Kidney tubule cell (primary cell): ENCODE results near the gene NEUROD2.

ENCODE experiments used
- DNase-seq: peaks from one replicate; pipeline ENCODE4 v3.0.0-alpha.2; 2018; ENCODE audit warnings: low spot score

Gene NEUROD2

DNA sequence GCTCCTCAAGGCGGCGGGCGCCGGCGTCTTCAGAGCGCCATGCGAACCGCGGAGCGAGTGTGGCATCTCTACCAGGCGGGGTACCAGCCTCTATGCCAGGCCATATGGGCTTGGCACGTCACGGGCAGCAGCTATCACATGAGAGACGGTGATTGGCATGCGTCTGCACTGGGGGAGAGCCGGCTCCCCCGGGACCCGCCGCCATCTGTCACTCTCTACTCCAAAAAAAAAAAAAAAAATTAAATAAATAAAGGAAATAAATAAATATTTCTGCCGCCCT lies at the start of gene NEUROD2:
Gene NEUROD2, minus strand, starts transcription at position 70 of the 280 bp plus-strand sequence. CDS start 1,321 bp downstream, outside the sequence.
- DNase-seq = no peak

DNA sequence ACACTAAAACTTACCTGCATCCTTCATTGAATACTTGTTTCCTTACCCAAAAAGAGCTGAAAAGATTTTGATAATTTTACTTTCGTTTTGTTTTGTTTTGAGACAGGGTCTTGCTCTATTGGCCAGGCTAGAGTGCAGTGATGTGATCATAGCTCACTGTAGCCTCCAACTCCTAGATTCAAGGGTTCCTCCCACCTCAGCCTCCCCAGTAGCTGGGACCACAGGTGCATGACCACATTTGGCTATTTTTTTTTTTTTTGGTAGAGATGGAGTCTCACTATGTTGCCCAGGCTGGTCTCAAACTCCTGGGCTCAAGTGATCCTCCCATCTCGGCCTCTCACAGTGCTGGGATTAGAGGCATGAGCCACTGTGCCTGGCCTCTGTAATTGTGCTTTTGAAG lies 47.4 kb upstream of the NEUROD2 start:
- no peak for DNase-seq

DNA sequence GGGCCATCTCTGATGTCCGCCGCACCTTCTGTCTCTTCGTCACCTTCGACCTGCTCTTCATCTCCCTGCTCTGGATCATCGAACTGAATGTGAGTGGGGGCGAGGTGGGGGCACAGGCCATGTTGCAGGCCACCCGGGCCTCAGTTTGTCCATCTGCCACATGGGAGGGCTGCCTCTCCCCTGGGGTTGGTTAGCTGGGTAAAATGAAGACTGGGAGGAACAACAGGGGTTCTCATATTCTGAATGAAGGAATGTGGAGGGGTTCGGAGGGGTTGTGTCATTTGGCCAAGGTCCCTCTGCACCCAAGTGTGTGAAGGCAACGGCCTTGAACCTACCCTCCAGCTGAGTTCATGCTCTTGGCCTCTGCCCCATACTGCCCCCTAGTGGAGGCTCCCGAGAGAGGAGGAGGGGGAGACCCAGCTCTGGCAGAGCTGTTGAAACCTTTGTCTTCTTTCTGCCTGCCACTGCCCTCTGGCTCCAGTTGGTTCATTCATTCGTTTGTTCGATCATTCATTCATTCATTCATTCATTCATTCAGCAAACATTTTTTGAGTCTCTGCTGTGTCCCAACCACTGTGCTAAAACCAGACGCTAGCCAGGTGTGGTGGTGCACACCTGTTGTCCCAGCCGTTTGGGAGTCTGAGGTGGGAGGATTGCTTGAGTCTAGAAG lies 46.1 kb upstream of the NEUROD2 start:
- DNase-seq = peak; percentile 53

DNA sequence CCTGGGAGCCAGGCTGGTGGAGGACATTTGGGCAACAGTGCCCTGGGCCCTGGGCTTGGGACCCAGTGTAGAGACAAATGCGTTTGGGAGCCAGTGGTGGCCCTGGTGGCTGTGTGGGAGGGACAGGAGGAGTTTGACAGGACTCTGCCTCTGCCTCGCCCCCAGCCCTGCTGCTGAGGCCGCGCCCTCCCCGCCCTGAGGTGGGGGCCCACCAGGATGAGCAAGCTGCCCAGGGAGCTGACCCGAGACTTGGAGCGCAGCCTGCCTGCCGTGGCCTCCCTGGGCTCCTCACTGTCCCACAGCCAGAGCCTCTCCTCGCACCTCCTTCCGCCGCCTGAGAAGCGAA lies 45.6 kb upstream of the NEUROD2 start:
- no peak for DNase-seq

DNA sequence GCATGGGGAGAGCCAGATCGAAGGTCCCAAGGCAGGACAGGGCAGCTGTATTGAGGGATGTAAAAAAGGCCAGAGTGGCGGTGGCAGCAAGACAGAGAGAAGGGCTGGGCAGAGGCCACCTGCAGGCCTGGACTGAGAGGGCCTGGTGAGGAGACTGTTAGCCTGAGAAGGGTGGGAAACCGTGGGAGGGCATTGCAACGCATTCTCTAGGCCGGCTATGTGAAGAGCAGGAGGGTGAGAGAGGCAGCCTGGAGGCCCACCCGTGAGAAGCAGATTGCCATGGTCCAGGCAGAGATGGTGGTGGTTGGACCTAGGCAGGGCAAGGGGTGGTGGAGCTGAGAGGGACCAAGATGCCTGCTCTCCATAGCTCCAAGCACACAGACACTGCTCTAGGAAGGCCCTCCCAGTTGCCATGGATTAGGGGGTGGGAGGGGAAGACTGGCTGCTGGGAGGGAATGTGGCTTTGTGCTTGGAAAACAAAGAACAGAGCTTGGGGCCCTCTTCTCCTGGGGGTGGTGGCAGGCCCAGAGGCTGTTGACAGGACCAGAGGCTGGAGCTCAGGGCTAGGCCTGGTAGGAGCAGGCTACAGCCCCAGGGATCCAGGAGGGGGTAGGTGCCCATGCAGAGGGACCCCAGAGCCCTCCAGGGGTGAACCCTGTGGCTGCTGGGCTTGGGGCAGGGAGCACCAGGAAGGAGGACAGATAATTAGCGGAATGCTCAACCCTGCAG lies 45.0 kb upstream of the NEUROD2 start:
- DNase-seq = no peak

DNA sequence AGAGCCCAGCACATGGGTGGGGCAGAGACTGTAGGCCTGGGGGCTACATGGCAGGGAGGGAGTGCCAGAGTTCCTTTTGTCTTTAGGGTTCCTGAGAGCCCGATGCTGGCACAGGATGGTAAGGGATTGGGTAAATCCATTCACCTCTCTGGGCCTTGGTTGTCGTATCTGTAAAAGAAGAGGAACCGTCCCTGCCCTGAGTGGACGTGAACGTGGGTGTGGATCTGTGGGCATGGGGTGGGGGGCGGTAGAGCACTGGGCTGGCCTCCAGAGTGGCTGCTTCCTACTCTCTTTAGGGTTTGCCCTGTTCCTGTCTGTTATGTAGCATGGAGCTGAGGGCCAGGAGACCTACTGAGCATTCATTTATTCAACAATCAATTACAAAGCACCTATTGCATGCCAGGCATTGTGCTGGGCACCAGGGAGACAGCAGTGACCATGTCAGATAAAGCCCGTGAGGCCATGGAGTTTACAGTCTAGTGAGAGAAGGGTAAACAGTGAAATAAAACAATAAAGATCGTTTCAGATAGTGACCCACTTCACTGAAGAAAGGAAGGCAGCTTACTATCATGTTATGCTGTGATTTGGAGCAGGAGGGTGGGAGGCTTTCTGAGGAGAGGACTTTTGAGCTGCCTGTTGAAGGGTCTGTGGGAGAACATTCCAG lies 44.3 kb upstream of the NEUROD2 start:
- DNase-seq = no peak

DNA sequence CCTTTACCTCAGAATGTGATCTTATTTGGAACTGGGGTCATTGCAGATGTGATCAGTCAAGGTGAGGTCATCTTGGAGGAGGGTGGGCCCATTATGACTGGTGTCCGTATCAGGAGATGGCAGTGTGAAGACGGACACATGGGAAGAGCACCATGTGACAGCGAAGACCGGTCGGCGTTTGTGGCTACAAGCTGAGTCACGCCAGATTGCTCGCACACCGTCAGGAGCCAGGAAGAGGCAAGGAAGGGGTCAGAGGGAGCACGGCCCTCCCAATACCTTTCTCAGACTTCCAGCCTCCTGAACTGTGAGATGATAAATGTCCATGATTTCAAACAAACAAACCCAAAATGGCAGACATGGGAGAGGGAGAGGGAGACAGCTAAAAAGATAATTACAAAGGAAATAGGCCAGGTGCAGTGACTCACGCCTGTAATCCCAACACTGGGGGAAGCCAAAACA lies 42.4 kb upstream of the NEUROD2 start:
- no peak for DNase-seq

DNA sequence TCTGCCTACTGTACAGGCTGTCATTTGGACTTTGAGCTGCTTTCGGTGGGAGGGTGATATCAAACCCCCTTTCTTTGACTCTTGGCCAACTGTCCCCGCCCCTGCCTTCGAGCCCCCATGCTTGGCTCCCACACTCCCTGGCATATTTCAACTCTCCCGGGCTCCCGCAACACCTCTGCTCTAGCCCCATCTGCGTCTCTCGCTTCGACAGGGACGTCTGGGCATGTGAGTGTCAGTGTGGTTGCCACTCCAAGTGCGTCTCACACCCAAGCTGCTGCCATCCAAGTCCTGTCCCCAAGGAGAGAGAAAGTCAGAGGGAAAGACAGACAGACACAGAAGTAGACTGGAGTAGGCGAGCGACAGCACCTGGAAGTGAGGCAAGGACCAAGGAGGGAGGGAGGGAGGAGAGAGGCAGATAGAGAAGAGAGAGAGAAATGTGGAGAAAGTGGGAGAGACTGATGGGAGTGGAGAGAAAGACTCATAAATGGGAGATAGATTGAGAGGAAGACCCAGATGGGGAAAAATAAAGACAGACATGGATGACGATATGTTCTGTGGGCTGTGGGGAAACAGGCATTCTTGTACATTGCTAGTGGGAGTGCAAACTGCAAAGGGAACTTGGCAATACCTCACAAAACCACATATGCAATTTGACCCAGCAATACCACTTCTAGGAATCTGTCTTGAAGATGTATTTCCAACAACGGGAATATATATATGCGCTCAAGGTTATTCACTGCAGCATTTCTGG lies 41.1 kb upstream of the NEUROD2 start:
- no peak for DNase-seq

DNA sequence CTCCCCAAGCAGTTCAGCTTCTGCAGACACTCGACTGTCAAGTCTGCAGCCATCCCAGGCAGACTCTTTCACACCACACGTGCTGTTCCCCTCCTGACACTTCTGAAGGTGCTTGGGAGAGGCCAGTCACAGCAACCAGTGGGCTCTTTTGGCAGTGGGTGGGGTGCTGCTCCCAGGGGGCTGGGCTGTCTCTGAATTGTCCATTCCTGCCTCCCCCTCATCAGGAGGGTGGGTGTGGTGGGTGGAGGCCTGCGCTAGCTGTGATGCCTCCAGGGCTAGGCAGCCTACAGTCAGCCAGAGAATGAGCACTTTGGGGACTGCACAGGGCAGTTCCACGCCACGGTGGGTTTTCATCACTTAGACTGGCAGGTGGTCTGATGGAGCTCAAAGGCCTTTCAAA lies 39.5 kb upstream of the NEUROD2 start:
- no peak for DNase-seq

DNA sequence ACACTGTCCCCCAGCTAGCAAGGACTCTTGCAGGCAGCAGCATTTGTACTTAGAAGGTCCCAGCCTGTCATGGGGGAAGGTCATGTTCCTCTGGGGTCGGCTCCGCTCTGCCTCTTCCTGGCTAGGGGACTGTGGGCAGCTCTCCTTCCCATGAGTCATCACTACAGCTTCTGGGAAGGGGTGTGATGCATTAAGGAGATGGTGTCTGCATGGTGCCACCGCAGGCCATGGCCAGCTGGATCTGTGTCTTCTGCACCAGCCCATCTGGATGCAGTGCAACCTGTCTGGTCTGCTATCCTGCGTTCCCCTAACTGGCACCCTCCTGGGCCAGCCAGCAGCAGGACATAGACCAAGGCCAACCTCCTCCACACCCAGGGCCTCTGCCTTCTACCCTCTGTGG lies 35.6 kb upstream of the NEUROD2 start:
- peak; percentile 50 for DNase-seq

DNA sequence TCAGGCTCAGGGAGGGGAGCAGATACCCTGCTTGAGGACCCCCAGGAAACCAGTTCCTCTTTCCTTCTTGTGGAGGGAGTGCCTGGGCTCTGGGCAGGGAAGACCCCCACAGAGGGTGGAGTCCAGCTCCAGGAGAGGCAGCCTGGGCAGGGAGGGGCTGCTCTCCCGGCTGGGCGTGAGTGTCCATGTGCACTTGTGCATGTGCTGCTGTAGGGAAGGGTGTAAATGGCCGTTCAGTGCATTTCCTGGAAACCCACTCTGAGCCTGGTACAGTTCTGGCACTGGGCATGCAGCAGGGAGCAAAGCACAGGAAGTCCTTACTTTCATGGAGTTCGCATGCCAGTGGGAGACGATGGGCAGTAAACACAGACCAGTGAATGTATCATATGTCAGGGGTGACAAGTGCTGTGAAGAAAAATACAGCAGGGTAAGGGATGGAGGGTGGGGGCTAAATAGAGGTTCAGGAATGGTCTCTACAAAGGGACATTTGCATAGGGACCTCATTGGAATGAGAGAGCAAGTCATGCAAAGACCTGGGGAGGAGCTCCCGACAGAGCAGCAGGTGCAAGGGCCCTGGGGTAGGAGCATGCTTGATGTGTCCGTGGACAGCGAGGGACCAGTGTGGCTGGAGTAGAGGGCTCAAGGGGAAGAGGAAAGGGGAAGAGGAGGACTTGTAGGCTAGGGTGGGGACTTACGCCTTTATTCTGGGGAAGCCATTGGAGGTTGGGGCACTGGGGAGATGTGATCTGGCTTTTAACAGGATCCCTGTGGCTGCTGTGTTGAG lies 34.8 kb upstream of the NEUROD2 start:
- no peak for DNase-seq

DNA sequence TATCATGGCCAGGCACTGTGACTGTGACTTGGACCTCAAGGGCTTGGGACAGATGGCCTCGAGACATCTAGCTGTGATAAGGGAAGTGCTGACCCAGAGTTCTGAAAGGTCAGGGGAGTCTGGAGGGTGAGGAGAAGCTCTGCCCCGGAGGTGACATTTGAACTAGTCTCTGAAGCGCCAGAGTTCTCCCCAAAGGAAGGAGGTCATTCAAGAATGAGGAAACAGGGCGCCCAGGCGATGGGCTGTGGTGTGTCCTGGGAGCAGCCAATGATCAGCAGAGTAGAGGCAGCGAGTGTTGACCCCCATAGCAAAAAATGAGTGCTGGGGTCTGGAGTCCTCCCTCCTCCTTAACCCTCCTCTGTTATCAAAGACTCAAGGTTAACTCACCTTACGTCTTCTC lies 34.2 kb upstream of the NEUROD2 start:
- no peak for DNase-seq

DNA sequence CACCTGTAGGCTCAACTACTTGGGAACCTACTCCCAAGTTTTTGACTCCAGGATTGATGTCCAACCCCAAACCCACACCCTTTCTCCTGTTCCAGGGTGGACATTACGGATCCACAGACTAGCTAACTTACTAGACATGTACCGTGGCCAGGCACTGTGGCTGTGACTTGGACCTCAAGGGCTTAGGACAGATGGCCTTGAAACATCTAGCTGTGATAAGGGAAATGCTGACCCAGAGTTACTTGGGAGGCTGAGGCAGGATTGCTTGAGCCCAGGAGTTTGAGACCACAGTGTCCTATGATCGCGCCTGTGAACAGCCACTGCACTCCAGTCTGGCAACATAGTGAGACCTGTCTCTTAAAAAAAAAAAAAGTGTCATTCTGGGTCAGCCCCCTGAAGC lies 33.4 kb upstream of the NEUROD2 start:
- no peak for DNase-seq

DNA sequence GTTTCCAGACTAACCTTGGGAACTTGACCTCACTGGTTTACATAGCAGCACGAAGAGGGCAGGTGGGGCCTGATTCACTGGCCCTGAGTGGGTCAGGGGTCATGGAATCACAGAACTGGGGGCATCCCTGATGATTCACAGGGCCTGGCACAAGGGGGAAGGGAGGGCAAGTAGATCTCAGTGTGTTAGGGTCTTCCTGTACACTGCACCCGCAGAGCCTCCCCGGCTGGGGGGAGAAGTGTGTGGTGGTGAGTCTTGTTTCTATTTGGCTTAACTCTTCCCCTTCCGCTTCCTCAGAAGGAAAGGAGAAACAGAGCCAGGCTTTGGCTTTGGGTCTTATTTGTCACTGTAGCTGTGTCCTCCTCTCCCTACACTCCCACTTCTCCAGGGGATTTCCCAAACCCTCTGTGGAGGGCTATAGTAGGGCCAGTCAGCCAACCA lies 32.9 kb upstream of the NEUROD2 start:
- DNase-seq = peak; percentile 65

DNA sequence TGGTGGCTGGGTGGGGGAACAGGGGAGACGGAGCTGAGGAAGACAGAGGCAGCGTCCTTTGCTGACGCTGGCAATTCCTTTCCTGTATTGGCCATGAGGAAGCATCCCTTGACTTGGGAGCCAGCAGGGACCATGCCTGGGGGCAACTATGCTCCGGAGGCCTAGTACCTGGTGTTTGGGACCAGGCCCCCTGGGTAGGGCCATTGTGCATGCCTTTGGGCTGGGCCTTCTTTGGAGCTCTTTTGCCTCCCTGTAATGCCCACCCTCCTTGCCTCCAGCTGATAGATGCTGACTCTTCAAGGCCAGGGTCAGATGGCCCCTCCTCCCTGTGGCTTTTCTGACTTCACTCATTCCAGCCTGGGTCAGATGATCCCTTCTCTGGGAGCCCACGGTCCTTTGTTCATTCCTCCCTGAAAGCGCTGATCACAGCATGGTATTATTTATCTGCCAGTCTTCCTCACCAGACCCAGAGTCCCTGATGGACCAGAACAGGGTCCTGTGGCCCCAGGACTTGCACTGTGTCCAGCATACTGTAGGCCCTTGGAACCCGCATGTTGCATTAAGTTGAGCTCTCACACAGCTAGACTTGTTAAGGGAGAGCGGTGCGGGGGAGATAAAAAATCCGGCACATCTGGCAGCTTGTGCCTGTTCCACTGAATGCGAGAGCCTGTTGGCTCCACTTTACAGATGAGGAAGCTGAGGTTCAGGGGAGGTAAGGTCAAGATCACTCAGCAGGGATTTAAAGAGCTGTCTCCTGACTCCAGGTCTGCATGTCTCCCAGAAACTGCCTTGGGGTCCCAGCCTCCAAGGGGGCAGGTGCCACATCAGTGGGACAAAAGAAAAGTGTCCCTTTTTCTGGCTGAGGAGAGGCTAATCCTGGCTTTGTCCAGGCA lies 32.1 kb upstream of the NEUROD2 start:
- no peak for DNase-seq

DNA sequence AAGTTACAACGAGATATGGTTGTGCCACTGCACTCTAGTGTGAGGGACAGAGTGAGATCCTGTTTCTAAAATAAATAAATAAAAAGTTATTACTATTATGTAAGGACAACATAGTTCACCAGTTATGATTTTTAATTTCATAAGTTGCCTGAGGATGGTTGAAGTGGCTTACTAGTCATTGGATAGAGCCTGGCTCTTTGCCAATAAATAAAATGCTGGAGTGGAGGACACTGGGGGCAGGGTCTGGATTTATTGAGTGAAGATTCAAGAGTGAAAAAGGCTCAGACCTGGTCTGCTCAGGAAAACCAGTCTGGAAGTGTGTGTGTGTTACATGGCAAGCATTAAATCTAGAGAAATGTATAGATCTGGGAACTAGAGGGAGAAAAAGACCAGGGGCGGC lies 31.3 kb upstream of the NEUROD2 start:
- no peak for DNase-seq

DNA sequence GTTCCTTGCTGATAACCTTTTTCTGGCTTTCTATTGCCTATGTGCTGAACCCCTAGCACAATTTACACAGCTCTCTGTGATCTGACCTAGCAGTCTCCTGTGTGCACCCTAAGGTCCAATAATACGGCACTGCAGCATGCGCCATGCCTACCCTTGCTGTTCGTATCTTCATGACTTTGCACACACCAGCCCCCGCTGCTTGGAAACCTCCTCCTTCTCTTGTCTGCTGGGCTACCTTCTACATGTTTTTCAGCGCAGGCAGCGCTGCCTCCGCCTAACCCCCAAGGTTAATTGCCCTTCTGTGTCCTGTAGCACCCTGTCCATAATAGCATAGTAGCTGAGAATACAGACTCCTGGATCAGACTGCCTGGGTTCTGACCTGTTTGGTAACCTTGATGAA lies 30.6 kb upstream of the NEUROD2 start:
- DNase-seq = no peak

DNA sequence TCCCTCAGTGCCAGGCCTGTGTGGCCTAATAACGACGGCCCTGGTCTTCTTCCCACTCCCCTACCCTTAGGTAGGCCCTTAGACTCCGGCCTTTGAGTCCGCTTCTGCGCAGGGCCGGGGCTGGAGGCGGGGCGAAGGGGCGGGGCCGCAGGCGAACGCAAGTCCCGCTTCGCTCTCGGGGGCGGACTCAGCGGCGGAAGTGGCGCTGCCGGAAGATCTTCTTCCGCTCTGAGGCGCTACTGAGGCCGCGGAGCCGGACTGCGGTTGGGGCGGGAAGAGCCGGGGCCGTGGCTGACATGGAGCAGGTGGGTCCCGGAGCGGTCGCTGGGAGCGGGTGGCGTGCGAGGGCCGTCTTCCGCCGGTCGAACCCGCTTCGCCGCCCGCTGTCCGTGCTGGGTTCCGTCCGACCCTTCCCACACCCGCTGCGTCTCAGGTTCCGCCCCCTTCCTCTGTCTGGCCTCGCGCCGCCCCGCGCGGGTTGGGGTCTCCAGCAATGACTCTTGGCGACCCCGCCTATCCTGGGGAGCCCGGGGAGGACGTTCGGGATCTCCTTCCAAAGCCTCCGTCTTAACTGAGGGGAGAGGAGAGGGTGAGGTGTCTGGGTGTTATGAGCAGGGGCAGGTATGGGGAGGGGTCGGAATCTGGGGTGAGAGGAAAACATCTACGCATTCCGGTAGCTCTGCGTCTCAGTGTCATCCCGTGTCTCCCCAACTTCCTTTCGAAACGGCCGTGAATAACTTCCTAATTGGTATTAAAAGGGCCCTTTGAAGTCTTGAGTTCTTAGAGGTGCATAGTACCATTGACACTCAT lies 29.4 kb upstream of the NEUROD2 start, which contains the start of gene STARD3:
Gene STARD3, plus strand, starts transcription at position 218 of the 810 bp plus-strand sequence. CDS start 16,388 bp downstream, outside the sequence.
- peak; percentile 88 for DNase-seq

DNA sequence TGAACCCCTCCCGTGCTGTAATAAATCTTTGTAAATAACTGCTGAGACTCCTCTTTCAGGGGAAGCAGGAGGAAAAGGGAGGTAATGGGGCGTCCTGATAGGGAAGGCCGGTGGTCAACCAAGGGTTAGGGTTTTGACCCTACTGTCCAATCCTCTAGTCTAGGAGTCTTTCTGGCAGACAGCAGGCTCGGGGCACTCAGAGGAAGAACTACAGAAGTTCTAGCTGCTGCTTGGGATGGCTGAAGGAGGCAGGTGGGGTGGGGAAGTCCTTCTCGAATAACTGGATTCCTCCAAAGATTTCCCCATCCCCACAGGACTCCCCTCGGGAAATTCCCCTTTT lies 28.8 kb upstream of the NEUROD2 start:
- DNase-seq = no peak

DNA sequence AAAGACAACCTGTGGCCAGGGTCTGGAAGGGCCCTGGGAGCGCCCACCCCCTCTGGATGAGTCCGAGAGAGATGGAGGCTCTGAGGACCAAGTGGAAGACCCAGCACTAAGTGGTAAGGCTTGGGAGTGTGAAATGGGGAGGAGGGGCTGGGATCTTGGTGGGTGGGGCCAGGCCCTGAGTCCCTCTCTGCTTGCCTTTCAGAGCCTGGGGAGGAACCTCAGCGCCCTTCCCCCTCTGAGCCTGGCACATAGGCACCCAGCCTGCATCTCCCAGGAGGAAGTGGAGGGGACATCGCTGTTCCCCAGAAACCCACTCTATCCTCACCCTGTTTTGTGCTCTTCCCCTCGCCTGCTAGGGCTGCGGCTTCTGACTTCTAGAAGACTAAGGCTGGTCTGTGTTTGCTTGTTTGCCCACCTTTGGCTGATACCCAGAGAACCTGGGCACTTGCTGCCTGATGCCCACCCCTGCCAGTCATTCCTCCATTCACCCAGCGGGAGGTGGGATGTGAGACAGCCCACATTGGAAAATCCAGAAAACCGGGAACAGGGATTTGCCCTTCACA lies 28.0 kb upstream of the NEUROD2 start:
- DNase-seq = no peak
